Progenitor cell of endocrine pancreas (in vitro differentiated cells): ENCODE results near the gene TUBB2B. TPM values are rescaled to one million over a fixed set of nuclear protein-coding genes. Genes with fewer than 3 reads are reported as not detected.

ENCODE experiments used
- DNase-seq: peaks from one replicate; pipeline ENCODE4 v3.0.0; 2021; ENCODE audit warnings: low spot score; ENCODE audit not compliant: unreplicated experiment
- H3K27ac Mint-ChIP-seq: 2 replicates; pipeline ENCODE4 v1.8.0; 2021; ENCODE audit warnings: mild to moderate bottlenecking, moderate library complexity, mixed read lengths
- H3K27me3 Mint-ChIP-seq: 2 replicates; pipeline ENCODE4 v1.8.0; 2021; ENCODE audit warnings: mixed read lengths
- H3K36me3 Mint-ChIP-seq: 2 replicates; pipeline ENCODE4 v1.8.0; 2022; ENCODE audit warnings: mixed read lengths; ENCODE audit not compliant: insufficient read depth
- H3K4me1 Mint-ChIP-seq: 2 replicates; pipeline ENCODE4 v1.8.0; 2021; ENCODE audit warnings: low read depth, mixed read lengths
- H3K4me3 Mint-ChIP-seq: 2 replicates; pipeline ENCODE4 v1.8.0; 2021; ENCODE audit warnings: low read depth, mild to moderate bottlenecking, moderate library complexity, mixed read lengths
- H3K9me3 Mint-ChIP-seq: 2 replicates; pipeline ENCODE4 v1.8.0; 2021; ENCODE audit warnings: low read depth, mixed read lengths
- total RNA-seq: library from RNA; stranded (reverse); gene quantifications from 2 replicates; pipeline ENCODE4 v1.2.1, GENCODE V29; 2021
- TF ChIP-seq, protein P1 (sequence below): fragments of 200-600 bp; sonication (generic); IDR thresholded peaks from one replicate; pipeline ENCODE4 v1.5.0; 2021; ENCODE audit warnings: antibody characterized with exemption, mild to moderate bottlenecking; ENCODE audit not compliant: unreplicated experiment

Gene TUBB2B
- total RNA-seq, 1 donor from 2014 or later: 276 TPM

DNA sequence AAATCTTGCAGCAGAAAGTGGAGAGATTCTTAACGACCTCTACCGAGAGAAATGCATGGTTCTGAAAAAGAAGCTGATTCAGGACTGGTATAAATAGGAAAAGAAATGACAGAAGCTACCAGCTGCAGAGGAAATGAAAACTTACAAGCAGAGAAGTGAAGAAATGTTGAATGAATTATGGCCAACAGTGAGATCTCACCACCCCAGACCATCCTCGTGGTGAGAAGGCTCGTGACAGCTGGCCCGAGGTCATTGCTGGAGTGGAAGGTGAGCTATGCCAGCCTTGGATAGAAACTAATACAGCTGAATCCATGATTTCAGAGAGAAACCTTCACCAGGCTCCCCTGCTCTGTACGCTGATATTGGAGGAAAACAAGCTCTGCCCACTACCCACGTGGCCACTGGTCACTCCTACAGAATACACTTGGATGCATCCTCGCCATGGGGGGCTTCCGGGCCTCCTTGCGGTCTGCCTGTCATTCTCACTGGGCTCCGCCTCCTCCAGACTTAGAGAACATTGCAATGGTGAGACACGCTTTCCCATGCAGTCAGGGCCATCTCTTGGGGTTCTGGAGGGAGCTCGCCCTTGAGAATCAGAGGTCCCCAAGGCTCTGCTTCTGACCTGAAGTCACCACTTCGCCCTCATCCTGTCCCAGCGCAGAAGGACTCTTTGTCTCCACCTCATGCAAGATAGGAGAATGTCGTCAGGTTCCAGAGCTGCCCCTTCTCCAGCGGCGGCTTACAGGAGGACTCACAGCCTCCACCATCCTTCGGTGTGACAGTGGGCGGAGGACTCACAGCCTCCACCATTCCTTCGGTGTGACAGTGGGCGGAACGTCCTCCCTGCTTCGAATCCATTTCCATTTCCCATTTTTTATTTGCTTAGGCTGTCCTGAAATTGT lies 10.6 kb upstream of the TUBB2B start:
- Mint-ChIP-seq H3K36me3 (peaks cover 2% of the 10 kb centered on the region), H3K27me3 (peaks cover 15% of the 10 kb centered on the region), H3K9me3 (no peaks in the 10 kb centered on the region), H3K27ac (no peak overlapping the region), H3K4me1 (peaks cover 4% of the 10 kb centered on the region), H3K4me3 (no peak overlapping the region)
- no peak for DNase-seq
- TF ChIP-seq, protein P1, sequence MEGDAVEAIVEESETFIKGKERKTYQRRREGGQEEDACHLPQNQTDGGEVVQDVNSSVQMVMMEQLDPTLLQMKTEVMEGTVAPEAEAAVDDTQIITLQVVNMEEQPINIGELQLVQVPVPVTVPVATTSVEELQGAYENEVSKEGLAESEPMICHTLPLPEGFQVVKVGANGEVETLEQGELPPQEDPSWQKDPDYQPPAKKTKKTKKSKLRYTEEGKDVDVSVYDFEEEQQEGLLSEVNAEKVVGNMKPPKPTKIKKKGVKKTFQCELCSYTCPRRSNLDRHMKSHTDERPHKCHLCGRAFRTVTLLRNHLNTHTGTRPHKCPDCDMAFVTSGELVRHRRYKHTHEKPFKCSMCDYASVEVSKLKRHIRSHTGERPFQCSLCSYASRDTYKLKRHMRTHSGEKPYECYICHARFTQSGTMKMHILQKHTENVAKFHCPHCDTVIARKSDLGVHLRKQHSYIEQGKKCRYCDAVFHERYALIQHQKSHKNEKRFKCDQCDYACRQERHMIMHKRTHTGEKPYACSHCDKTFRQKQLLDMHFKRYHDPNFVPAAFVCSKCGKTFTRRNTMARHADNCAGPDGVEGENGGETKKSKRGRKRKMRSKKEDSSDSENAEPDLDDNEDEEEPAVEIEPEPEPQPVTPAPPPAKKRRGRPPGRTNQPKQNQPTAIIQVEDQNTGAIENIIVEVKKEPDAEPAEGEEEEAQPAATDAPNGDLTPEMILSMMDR: no peak

DNA sequence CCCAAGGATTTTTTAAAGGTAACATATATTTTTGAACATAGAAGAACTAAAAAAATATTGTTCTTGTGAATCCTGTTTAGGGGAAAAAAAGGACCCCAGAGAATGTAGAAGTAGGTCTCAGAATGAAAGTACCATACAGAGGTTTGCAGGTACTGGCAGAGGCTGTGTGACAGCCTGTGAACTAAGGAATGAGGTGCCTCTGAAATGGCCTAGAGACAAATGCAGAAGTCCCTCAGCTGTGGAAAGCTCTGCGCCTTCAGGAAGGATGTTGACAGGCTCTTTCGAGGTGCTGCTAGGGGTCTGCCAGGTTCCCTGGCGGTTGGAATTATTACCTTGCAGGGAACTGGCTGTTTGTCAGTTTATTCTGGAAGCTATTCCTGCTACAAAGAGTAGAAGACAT lies 8.6 kb upstream of the TUBB2B start:
- H3K4me3 Mint-ChIP-seq: no peak overlapping the region
- TF ChIP-seq, protein P1: no peak
- peaks cover 12% of the 10 kb centered on the region for H3K27me3 Mint-ChIP-seq

DNA sequence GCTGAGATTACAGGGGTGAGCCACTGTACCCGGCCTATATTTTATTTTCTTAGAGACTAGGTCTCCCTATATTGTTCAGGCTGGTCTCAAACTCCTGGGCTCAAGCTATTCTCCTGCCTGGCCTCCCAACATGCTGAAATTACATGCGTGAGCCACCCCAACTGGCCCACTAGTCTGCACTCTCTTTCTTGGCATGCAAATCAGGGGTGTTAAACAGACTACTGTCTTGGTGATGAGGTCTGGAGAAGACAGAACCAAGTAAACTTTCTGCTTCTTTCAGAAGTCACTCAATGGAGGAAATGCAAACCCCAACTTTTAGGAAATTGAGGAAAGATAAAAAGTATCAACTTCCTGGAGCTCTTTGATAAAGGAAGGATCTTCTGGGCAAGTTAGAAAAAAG lies 8.0 kb upstream of the TUBB2B start:
- H3K36me3 Mint-ChIP-seq: peaks cover 2% of the 10 kb centered on the region
- H3K27ac Mint-ChIP-seq: no peak overlapping the region
- H3K27me3 Mint-ChIP-seq: peaks cover 12% of the 10 kb centered on the region
- TF ChIP-seq, protein P1: no peak
- no peaks in the 10 kb centered on the region for H3K9me3 Mint-ChIP-seq
- DNase-seq: no peak
- no peak overlapping the region for H3K4me3 Mint-ChIP-seq
- peaks cover 11% of the 10 kb centered on the region for H3K4me1 Mint-ChIP-seq

More for the DNA sequence above, 8.6 kb upstream of the TUBB2B start:
- Mint-ChIP-seq H3K9me3 (no peaks in the 10 kb centered on the region), H3K36me3 (peaks cover 2% of the 10 kb centered on the region), H3K27ac (no peak overlapping the region), H3K4me1 (peaks cover 10% of the 10 kb centered on the region)
- no peak for DNase-seq

DNA sequence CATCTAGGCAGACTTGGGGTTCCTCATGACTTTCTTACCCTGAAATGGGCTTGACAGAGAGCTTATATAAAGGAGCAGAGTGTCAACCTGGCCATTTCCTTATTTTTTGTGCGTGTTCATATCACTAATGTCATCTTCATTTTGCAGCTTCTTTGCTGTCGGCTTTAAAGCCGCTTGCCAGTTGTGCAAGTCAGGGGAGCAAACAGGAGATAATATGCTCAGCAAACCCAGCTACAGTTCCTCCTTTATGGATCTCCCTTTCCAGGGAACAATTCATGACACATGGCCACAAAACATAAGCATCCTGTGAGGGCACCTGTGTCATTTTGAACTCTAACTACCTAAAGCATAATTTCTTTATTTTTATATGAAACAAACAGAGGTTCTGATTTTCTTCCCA lies 6.5 kb upstream of the TUBB2B start:
- no peaks in the 10 kb centered on the region for H3K9me3 Mint-ChIP-seq
- no peak for DNase-seq
- TF ChIP-seq, protein P1: no peak
- peaks cover 19% of the 10 kb centered on the region for H3K4me1 Mint-ChIP-seq
- H3K36me3 Mint-ChIP-seq: no peaks in the 10 kb centered on the region
- H3K4me3 Mint-ChIP-seq: no peak overlapping the region
- no peak overlapping the region for H3K27ac Mint-ChIP-seq
- H3K27me3 Mint-ChIP-seq: peaks cover 17% of the 10 kb centered on the region

DNA sequence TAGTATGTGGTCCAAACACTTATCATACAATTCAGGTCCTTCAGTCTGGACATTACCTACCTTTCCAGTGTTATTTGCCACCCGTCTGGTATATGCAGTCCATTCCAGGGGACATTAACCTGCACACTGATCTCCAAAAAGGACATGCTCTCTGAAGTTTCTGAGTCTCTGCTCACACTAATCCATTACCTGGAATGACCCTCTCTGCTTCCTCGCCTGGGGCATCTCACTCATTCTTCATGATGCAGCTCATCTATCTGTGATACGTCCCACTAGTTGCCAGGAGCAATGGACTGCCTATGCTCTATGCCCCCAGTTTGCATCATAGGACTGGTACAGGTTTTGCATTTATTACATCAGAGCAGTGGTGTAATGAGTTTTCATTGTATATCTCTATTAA lies 5.9 kb upstream of the TUBB2B start:
- Mint-ChIP-seq H3K9me3 (no peaks in the 10 kb centered on the region), H3K4me3 (peak overlapping the region; percentile 87), H3K27ac (peak overlapping the region; percentile 55), H3K4me1 (peaks cover 22% of the 10 kb centered on the region), H3K36me3 (no peaks in the 10 kb centered on the region), H3K27me3 (peaks cover 17% of the 10 kb centered on the region)
- no peak for DNase-seq
- TF ChIP-seq, protein P1: no peak
